ENCODE measurements around the gene RWDD4.
A peak's percentile ranks its signal among the peaks of the same experiment; 100 is the strongest.

The RWDD4 gene

GRCh38 chr4:183638436-183638835 lies 20.5 kb downstream of the RWDD4 start:
- in situ Hi-C loops (cut with HindIII; ENCODE audit: low sequenced_read_pairs): no loop called here
- peak; percentile 22 for DNase-seq (ENCODE audit: low read depth, low spot score)
- no peak overlapping the region for H3K4me3 ChIP-seq (ENCODE audit: low read depth, low read length)
- TF ChIP-seq, protein P1, sequence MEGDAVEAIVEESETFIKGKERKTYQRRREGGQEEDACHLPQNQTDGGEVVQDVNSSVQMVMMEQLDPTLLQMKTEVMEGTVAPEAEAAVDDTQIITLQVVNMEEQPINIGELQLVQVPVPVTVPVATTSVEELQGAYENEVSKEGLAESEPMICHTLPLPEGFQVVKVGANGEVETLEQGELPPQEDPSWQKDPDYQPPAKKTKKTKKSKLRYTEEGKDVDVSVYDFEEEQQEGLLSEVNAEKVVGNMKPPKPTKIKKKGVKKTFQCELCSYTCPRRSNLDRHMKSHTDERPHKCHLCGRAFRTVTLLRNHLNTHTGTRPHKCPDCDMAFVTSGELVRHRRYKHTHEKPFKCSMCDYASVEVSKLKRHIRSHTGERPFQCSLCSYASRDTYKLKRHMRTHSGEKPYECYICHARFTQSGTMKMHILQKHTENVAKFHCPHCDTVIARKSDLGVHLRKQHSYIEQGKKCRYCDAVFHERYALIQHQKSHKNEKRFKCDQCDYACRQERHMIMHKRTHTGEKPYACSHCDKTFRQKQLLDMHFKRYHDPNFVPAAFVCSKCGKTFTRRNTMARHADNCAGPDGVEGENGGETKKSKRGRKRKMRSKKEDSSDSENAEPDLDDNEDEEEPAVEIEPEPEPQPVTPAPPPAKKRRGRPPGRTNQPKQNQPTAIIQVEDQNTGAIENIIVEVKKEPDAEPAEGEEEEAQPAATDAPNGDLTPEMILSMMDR (IDR thresholded peaks at IDR 0.05; ENCODE audit: low read depth, low read length): no peak

DNA sequence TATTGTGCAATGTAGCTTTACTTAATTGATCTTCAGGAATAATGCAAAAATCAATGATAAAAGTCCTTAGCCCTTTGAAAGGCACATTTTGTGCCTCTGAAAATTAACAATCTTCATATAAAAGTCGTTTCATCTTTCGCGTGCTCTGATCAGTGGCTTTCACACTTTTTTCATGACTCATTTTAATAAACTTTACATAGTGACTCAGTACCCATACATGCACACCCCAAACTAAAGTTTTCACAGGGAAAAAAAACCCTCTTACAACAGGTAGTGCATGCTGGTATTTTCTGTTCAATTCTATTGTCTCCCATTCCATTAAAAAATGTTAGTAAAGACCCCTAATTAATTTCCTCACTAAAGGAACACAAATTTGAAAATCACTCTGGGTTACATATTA lies 21.5 kb downstream of the RWDD4 start:
- H3K4me3 ChIP-seq (ENCODE audit: low read depth, low read length): no peak overlapping the region
- peak; percentile 42 for DNase-seq (ENCODE audit: low read depth, low spot score)
- in situ Hi-C loops (cut with HindIII; ENCODE audit: low sequenced_read_pairs): no loop called here
- TF ChIP-seq, protein P1 (IDR thresholded peaks at IDR 0.05; ENCODE audit: low read depth, low read length): no peak

- TF ChIP-seq, protein P1 (IDR thresholded peaks at IDR 0.05; ENCODE audit: low read depth, low read length): no peak
- no peak overlapping the region for H3K4me3 ChIP-seq (ENCODE audit: low read depth, low read length)
- DNase-seq (ENCODE audit: low read depth, low spot score): peak; percentile 55
- in situ Hi-C loops (cut with HindIII; ENCODE audit: low sequenced_read_pairs): no loop called here
Measured at GRCh38 chr4:183636923-183637322, 22.1 kb downstream of the RWDD4 start.

DNA sequence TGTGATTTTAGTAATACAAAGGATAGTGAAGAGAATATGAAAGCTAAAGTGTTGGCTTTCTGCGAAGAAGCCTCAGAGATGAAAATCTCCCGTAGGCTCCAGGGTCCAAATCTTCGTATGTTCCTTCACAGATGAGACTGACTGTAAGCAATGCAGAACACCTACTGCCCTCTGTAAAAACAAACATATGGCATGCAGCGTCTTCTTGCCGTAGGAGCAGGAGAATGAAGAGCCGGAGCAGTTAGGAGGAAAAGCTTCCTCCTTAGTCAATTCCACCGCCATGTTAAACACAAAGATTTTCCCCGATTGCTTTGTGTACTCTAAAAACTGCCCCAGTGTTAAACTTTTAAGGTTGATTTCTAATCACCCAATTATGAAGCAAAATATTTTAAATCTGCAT lies 22.5 kb downstream of the RWDD4 start:
- no peak overlapping the region for H3K4me3 ChIP-seq (ENCODE audit: low read depth, low read length)
- DNase-seq (ENCODE audit: low read depth, low spot score): peak; percentile 31
- TF ChIP-seq, protein P1 (IDR thresholded peaks at IDR 0.05; ENCODE audit: low read depth, low read length): no peak
- in situ Hi-C loops (cut with HindIII; ENCODE audit: low sequenced_read_pairs): no loop called here

- TF ChIP-seq, protein P1 (IDR thresholded peaks at IDR 0.05; ENCODE audit: low read depth, low read length): no peak
- no peak for DNase-seq (ENCODE audit: low read depth, low spot score)
- no peak overlapping the region for H3K4me3 ChIP-seq (ENCODE audit: low read depth, low read length)
- in situ Hi-C loops (cut with HindIII; ENCODE audit: low sequenced_read_pairs): no loop called here
Measured at GRCh38 chr4:183635741-183636140, 23.2 kb downstream of the RWDD4 start.

DNA sequence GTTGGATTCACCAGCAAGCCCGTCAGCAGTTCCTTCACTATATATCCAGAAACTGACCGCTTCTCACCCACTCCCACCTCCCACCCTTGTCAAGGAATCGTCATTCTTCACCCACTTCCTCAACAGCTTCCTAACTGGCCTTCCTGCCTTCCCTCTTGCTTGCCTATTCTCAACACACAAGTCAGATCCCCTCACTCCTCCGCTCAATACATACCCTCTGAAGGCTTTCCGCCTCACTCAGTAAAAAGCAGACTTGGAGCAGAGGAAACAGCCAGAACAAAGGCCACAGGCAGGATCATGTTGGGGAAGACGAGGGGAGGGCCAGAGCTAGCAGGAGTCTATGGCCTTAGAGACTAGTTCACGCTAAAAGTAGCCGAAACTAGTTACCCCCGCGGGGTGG lies 23.7 kb downstream of the RWDD4 start:
- TF ChIP-seq, protein P1 (IDR thresholded peaks at IDR 0.05; ENCODE audit: low read depth, low read length): no peak
- no peak overlapping the region for H3K4me3 ChIP-seq (ENCODE audit: low read depth, low read length)
- in situ Hi-C loops (cut with HindIII; ENCODE audit: low sequenced_read_pairs): no loop called here
- DNase-seq (ENCODE audit: low read depth, low spot score): no peak

Data from astrocyte of the spinal cord (primary cell).